GM21381 (cell line): ENCODE results near the gene CCNH.

Source experiments
- ATAC-seq: cut with Tn5 transposase; IDR thresholded peaks from one replicate; pipeline ENCODE4 v1.9.1; 2021; ENCODE audit warnings: mild to moderate bottlenecking, moderate library complexity; ENCODE audit not compliant: unreplicated experiment

The CCNH gene

GRCh38 chr5:87412630-87413342, at the start of gene CCNH:
Gene CCNH (minus strand): TSS chr5:87412930. CDS start chr5:87412794, 136 bp downstream.
- ATAC-seq: peak; percentile 99

GRCh38 chr5:87457706-87458105, 45.0 kb upstream of the CCNH start:
- ATAC-seq: no peak

DNA sequence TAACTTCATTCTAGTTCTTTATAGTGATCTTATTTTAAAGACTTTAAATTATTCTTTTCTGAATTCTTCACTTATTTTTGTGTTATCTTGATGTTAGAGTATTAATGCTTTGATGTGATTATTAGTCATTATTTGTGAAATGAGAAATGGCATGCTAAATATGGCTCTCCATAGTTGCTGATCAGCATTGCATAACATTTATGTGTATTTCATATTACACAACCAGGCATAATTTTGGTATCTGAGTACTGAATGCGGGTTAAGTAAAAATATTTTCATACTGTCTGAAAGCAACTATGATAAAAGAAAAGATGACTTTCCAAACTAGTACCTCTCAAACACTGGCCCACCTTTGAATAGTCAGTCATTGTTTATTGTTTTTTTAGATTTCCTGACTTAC, 41.1 kb upstream of the CCNH start:
- ATAC-seq: no peak

DNA sequence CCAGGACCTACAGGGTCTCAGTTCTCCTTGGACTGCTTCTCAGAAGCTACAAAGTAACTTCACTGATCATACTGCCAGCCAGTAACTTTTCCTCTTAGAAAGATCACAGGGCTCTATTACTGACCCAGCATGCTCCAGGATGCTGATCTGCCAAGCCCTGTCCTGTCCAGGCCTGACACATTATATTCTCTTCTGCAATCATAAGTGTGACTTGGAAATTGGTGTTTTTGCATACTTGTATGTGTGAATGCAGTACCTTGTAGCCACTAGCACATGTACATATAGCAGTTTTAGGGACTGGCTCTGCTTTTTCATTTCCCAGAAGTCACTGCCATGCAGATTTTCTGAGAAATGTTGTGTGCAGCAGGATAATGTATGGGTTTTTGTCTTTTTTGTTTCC, 40.1 kb upstream of the CCNH start:
- no peak for ATAC-seq

- no peak for ATAC-seq
These were observed 29.7 kb upstream of the CCNH start for GRCh38 chr5:87442419-87442818.

DNA sequence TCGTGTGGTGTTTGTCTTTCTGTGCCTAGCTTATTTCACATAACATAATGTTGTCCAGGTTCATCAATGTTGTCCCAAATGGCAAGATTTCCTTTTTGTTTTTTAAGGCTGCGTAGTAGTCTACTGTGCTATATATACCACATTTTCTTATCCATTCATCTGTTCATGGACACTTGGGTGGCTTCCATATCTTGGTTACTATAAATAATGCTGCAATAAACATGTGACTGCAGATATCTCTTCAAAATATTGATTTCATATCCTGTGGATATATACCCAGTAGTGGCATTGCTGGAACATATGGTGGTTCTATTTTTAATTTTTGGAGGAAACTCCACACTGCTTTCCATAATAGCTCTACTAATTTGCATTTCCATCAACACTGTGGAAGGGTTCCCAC, 25.5 kb upstream of the CCNH start:
- ATAC-seq: no peak

DNA sequence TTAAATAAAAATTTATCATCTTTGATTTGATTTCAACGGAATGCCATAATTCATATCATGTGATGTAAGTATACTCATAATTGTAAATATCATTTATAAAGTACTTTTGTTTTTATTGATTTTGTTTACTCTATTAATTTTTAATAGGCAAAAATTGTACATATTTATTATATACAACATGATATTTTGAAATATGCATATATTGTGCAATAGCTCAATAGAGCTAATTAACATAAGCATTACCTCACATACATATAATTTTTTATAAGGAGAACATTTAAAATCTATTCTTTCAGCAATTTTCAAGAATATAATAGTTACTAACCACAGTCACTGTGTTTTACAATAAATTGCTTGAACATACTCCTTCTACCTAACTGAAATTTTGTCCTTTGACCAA, 25.0 kb upstream of the CCNH start:
- ATAC-seq: no peak

DNA sequence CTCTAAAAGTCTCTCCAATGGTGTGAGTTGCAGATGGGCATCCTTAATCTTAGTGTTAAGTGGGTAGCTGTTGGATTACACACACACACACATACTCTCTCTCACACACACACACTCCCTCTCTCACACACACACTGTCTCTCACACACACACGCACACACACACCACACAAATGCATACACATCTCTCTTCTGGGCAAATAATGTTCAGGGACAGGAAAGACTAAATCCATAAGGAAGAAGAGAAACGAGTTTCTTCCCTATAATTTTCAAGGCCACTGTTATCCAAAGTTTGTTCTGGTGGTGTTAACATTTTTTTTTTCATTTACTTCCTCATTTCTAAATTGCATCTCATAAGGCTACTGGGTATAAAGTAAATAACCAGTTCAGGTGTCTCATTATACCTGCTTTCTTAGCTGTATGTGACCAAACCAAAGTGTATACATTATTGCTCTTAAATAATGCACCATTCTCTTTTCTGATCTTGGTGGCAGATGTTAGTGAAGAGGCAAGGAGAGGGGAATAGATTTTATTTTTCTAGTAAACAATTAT, 22.5 kb upstream of the CCNH start:
- no peak for ATAC-seq

GRCh38 chr5:87434461-87434860, 21.7 kb upstream of the CCNH start:
- ATAC-seq: no peak

GRCh38 chr5:87433945-87434344, 21.2 kb upstream of the CCNH start:
- no peak for ATAC-seq

DNA sequence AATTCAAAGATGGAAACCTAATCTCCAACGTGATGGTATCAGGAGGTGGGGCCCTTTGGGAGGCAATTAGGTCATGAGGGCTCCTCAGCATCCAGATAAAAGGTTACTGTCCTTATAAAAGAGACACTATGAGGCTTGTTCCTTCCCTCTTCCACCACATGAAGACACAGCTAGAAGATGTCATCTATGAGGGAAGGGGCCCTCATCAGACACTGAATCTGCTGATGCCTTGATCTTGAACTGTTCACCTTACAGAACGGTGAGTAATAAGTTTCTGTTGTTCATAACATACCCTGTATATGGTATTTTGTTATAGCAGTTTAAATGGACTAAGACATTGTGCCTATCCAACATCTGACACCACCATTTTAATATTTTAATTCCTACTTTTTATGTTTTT, 19.7 kb upstream of the CCNH start:
- no peak for ATAC-seq

GRCh38 chr5:87430863-87431457, 18.2 kb upstream of the CCNH start:
- ATAC-seq: no peak

DNA sequence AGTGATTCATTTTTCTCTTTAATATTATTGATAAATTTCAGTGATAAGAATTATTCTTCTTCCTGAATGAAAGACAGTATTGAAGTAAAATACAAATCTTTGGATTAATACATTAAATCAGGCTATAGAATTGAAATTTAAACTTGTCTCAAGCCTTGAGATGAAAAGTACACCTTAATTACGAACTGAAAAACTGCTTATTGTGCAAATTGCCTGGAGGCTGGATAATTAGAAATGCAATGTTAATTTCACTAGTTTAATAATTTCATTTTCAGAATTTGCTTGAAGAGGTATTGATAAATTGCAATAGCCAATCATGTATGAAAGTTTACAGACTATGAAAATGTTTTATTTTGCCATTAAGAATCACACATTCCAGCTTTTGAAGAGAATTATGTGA, 11.0 kb upstream of the CCNH start:
- ATAC-seq: no peak

DNA sequence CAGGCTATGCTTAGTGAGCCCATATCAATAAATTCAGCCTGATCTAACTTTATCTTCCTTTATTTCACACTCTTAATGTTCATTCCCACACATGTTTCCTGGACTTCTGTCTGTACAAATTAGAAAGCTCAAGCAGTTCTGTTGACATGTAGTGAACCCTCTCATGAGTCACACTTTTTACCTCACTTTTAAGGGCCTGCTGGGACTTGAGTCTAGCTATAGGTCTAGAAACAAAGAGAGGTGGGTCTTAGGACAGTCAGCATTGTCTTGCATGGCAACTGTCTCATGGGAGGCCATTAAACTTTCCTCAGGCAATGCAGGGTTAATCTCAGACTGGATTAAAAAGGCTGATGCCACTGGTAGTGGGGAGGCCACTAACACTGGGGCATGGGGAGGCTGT, 8.6 kb upstream of the CCNH start:
- ATAC-seq: no peak

DNA sequence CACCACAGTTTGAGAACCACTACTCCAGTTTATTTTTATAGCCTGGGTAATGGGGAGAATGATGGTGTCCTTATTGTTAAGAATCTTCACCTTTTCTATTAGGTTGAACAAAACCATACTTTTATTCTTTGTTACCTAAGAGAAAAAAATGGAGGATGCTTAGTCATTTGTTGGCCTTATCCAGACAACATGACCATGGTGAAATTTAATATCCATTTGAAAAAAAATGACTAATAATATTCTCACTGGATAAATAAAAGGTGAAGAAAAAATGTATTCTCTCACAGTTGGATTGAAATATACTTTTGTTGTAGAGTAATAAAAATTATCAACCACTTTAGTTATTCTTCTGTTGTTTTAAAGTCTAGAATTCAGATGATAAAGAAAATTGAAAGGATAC, 5.8 kb upstream of the CCNH start:
- no peak for ATAC-seq

DNA sequence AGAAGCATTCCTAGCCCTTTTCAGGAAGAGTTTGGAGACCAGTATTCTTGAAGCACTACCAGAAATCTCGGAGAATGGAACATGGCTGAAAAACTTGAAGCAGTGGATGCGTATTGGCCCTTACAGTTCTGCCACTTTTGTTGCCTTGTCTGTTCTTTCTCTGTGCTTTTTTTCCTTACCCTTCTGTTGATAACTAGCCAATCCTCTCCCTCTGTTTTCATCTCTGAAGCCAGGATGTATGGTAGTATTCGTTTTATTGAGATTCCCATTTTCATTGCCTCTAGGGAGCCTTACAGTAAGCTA, 564 bp upstream of the CCNH start:
- ATAC-seq: no peak

DNA sequence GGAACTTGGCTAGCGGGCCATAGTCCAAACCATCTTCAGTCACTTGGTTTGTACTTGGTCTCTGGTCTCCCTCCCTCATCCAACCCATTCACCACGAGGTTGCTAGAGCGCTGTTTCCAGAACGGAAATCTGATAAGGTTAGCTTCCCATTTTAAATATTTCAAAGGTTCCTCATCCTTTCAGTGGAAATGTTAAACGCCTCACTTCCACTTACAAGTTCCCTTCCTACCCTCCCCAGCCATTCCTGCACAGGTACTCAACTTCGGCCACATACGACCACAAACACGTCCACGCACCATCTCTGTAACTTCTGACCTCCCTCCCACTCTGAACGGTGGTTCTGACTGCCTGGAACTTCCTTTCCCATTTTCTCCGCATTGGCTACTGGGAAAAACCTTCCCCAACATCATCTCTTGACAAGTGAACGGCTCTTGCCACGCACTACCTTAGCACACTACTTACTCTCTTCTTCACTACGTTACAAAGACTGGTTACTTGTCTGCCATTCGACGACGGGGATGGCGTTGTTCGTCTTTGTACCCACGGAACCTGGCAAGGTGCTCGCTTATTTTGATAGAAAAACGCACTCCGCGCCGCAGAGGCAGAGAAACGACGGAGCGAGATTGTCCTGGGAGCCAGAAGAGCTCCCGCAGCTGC, 629 bp downstream of the CCNH start:
- peak; percentile 17 for ATAC-seq

DNA sequence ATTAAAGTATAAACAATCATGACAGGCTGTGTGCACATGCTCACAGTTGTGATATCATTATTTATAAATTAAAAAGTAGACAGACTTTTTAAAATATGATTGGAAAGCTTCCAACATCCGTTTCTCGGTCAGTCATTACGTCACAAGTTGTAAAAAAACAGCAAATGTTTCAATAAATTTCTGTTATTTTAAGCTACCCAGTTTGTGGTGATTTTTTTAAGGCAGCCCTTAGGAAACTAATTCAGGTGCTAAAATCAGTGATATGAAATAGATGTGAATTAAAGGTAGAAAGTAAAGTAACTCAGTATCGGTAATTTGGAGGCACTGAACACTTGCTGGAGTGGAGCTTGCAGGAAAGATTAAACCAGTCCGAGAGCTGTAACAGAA, 1.2 kb downstream of the CCNH start:
- no peak for ATAC-seq

GRCh38 chr5:87410931-87411330, 1.8 kb downstream of the CCNH start:
- ATAC-seq: no peak

GRCh38 chr5:87408204-87408603, 4.5 kb downstream of the CCNH start:
- ATAC-seq: no peak

- ATAC-seq: no peak
These were observed 7.1 kb downstream of the CCNH start for GRCh38 chr5:87405472-87406155.

DNA sequence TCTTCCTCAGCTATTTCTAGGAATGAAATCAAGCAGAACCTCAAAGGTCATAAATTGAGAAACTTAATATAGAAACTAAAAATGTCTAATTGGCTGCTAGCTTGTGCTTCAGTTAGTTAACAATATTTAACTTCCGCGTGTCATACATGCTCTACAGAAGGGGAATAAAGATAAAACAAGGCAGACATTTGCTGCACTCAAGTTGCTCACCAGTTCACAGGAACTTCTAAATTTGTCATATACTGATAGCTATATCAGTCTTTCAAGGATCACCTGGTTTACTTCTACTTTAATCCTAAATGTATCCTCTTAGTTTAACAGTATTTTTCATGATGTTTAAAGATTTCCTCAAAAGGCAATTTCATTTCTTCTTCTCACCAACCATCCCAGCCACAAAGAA, 8.4 kb downstream of the CCNH start:
- ATAC-seq: no peak
